ENCODE results near the gene CTNND2.

Gene CTNND2

GRCh38 chr5:10982626-10983025 lies 921.6 kb downstream of the CTNND2 start:
- H3K79me2 ChIP-seq (ENCODE audit: control insufficient read depth, insufficient read depth, low read length, poor library complexity): no peaks in the 10 kb centered on the region
- WGBS (ENCODE audit: extremely low coverage, insufficient coverage, insufficient read length): no CpG with 5 or more reads among the region's 3 CpGs
- H2BK120ac ChIP-seq (ENCODE audit: insufficient read depth, low read length, poor library complexity): no peak overlapping the region
- no peak overlapping the region for H3K14ac ChIP-seq (ENCODE audit: low read length)
- H3K4me2 ChIP-seq (ENCODE audit: low read length): no peak overlapping the region
- no peak overlapping the region for H2BK5ac ChIP-seq (ENCODE audit: low read depth, low read length, poor library complexity)
- no peak overlapping the region for H3K9ac ChIP-seq (ENCODE audit: low read length)
- no peak overlapping the region for H3K27ac ChIP-seq (ENCODE audit: low read depth, low read length)
- no peak overlapping the region for H4K12ac ChIP-seq (ENCODE audit: low read depth, low read length)
- no peak overlapping the region for H2AK5ac ChIP-seq (ENCODE audit: low read length)
- no peaks in the 10 kb centered on the region for H3K9me3 ChIP-seq (ENCODE audit: insufficient read depth, low read depth, low read length)
- no peak overlapping the region for H3K4me3 ChIP-seq (ENCODE audit: low read depth, low read length)
- H4K91ac ChIP-seq (ENCODE audit: low read depth, low read length): no peak overlapping the region
- no peak overlapping the region for H2AFZ ChIP-seq (ENCODE audit: insufficient read depth, low read length, poor library complexity)
- H3K79me1 ChIP-seq (ENCODE audit: low read length): no peaks in the 10 kb centered on the region
- H4K8ac ChIP-seq (ENCODE audit: low read depth, low read length): no peak overlapping the region
- H3K4ac ChIP-seq (ENCODE audit: low read depth, low read length): no peak overlapping the region
- H3K36me3 ChIP-seq (ENCODE audit: control insufficient read depth in 1 of 2, insufficient read depth in 2 of 2, low read length in 2 of 2): no peaks in the 10 kb centered on the region
- no peak overlapping the region for H3K18ac ChIP-seq (ENCODE audit: low read length)
- H3K23ac ChIP-seq (ENCODE audit: low read length): no peak overlapping the region
- H3K27me3 ChIP-seq (ENCODE audit: insufficient read depth, low read length): no peaks in the 10 kb centered on the region
- DNase-seq: no peak
- H2BK12ac ChIP-seq (ENCODE audit: low read length): no peak overlapping the region
- H3K4me1 ChIP-seq (ENCODE audit: control insufficient read depth in 1 of 2, insufficient read depth in 2 of 2, low read length in 2 of 2): no peaks in the 10 kb centered on the region

GRCh38 chr5:10981932-10982331 lies 922.3 kb downstream of the CTNND2 start:
- DNase-seq: no peak
- Histone ChIP-seq H3K79me2 (ENCODE audit: control insufficient read depth, insufficient read depth, low read length, poor library complexity) (no peaks in the 10 kb centered on the region), H3K14ac (ENCODE audit: low read length) (no peak overlapping the region), H4K91ac (ENCODE audit: low read depth, low read length) (no peak overlapping the region), H3K4me3 (ENCODE audit: low read depth, low read length) (no peak overlapping the region), H3K4ac (ENCODE audit: low read depth, low read length) (no peak overlapping the region), H3K27ac (ENCODE audit: low read depth, low read length) (no peak overlapping the region), H3K9ac (ENCODE audit: low read length) (no peak overlapping the region), H2BK5ac (ENCODE audit: low read depth, low read length, poor library complexity) (no peak overlapping the region), H3K18ac (ENCODE audit: low read length) (no peak overlapping the region), H3K36me3 (ENCODE audit: control insufficient read depth in 1 of 2, insufficient read depth in 2 of 2, low read length in 2 of 2) (no peaks in the 10 kb centered on the region), H2BK12ac (ENCODE audit: low read length) (no peak overlapping the region), H3K9me3 (ENCODE audit: insufficient read depth, low read depth, low read length) (no peaks in the 10 kb centered on the region), H4K12ac (ENCODE audit: low read depth, low read length) (no peak overlapping the region), H2AK5ac (ENCODE audit: low read length) (no peak overlapping the region), H3K79me1 (ENCODE audit: low read length) (no peaks in the 10 kb centered on the region), H3K23ac (ENCODE audit: low read length) (no peak overlapping the region), H4K8ac (ENCODE audit: low read depth, low read length) (no peak overlapping the region), H2AFZ (ENCODE audit: insufficient read depth, low read length, poor library complexity) (no peak overlapping the region), H2BK120ac (ENCODE audit: insufficient read depth, low read length, poor library complexity) (no peak overlapping the region), H3K4me2 (ENCODE audit: low read length) (no peak overlapping the region), H3K27me3 (ENCODE audit: insufficient read depth, low read length) (no peaks in the 10 kb centered on the region), H3K4me1 (ENCODE audit: control insufficient read depth in 1 of 2, insufficient read depth in 2 of 2, low read length in 2 of 2) (no peaks in the 10 kb centered on the region)
- WGBS (ENCODE audit: extremely low coverage, insufficient coverage, insufficient read length): no CpG with 5 or more reads among the region's 3 CpGs

DNA sequence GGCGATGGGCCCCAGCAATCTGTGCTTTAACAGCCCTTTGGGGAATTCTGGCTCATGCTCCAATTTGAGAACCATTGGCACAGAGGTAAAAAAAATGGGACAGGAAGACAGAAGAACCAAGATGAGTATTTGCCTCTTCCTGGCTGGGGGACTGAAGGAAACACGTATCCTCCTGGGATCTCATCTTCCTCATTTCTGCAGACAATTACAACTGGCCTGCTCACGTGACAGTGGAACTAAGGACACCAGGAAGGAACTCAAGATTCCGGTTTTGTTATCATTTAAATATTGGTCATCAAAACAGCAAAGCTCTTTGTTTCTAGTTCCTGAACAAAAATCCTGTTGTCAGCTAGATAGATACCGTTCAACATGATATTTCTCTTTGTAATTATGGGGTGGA lies 927.2 kb downstream of the CTNND2 start:
- H3K23ac ChIP-seq (ENCODE audit: low read length): no peak overlapping the region
- H2BK120ac ChIP-seq (ENCODE audit: insufficient read depth, low read length, poor library complexity): no peak overlapping the region
- WGBS (ENCODE audit: extremely low coverage, insufficient coverage, insufficient read length): no CpG with 5 or more reads among the region's 5 CpGs
- no peak overlapping the region for H3K9ac ChIP-seq (ENCODE audit: low read length)
- no peak overlapping the region for H3K4me2 ChIP-seq (ENCODE audit: low read length)
- no peak overlapping the region for H3K18ac ChIP-seq (ENCODE audit: low read length)
- H2BK5ac ChIP-seq (ENCODE audit: low read depth, low read length, poor library complexity): no peak overlapping the region
- H3K27me3 ChIP-seq (ENCODE audit: insufficient read depth, low read length): no peaks in the 10 kb centered on the region
- no peak overlapping the region for H2AK5ac ChIP-seq (ENCODE audit: low read length)
- H3K9me3 ChIP-seq (ENCODE audit: insufficient read depth, low read depth, low read length): no peaks in the 10 kb centered on the region
- no peaks in the 10 kb centered on the region for H3K79me2 ChIP-seq (ENCODE audit: control insufficient read depth, insufficient read depth, low read length, poor library complexity)
- H3K27ac ChIP-seq (ENCODE audit: low read depth, low read length): no peak overlapping the region
- no peak overlapping the region for H3K14ac ChIP-seq (ENCODE audit: low read length)
- no peak overlapping the region for H4K12ac ChIP-seq (ENCODE audit: low read depth, low read length)
- no peak for DNase-seq
- H2AFZ ChIP-seq (ENCODE audit: insufficient read depth, low read length, poor library complexity): no peak overlapping the region
- H4K91ac ChIP-seq (ENCODE audit: low read depth, low read length): no peak overlapping the region
- H3K4ac ChIP-seq (ENCODE audit: low read depth, low read length): no peak overlapping the region
- H3K4me1 ChIP-seq (ENCODE audit: control insufficient read depth in 1 of 2, insufficient read depth in 2 of 2, low read length in 2 of 2): no peaks in the 10 kb centered on the region
- H3K79me1 ChIP-seq (ENCODE audit: low read length): no peaks in the 10 kb centered on the region
- no peak overlapping the region for H4K8ac ChIP-seq (ENCODE audit: low read depth, low read length)
- H2BK12ac ChIP-seq (ENCODE audit: low read length): no peak overlapping the region
- no peak overlapping the region for H3K4me3 ChIP-seq (ENCODE audit: low read depth, low read length)
- no peaks in the 10 kb centered on the region for H3K36me3 ChIP-seq (ENCODE audit: control insufficient read depth in 1 of 2, insufficient read depth in 2 of 2, low read length in 2 of 2)

DNA sequence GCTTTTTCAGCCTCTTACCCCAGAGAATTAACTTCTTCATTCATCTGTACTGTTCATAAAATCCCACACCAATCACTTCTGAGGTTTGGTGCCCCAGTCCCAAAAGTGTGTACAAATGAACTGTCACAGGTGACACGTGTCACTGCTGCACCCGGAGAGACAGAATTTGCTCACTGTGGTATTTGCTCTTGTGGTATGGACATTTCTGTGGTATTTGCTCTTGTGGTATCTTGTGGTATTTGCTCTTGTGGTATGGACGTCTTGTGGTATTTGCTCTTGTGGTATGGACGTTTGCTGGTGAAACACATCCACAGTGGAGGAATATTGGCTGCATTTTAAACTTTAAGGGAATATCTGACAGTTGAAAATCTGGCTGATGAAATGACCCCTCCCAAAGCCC lies 928.3 kb downstream of the CTNND2 start:
- Histone ChIP-seq H2AK5ac (ENCODE audit: low read length) (no peak overlapping the region), H3K79me1 (ENCODE audit: low read length) (no peaks in the 10 kb centered on the region)
- WGBS (ENCODE audit: extremely low coverage, insufficient coverage, insufficient read length): no CpG with 5 or more reads among the region's 4 CpGs

More for the DNA sequence above, 928.3 kb downstream of the CTNND2 start:
- Histone ChIP-seq H3K4me3 (ENCODE audit: low read depth, low read length) (no peak overlapping the region), H2BK12ac (ENCODE audit: low read length) (no peak overlapping the region), H2BK5ac (ENCODE audit: low read depth, low read length, poor library complexity) (no peak overlapping the region), H4K12ac (ENCODE audit: low read depth, low read length) (no peak overlapping the region), H2AFZ (ENCODE audit: insufficient read depth, low read length, poor library complexity) (no peak overlapping the region), H3K14ac (ENCODE audit: low read length) (no peak overlapping the region), H3K18ac (ENCODE audit: low read length) (no peak overlapping the region), H3K4me2 (ENCODE audit: low read length) (no peak overlapping the region), H2BK120ac (ENCODE audit: insufficient read depth, low read length, poor library complexity) (no peak overlapping the region), H3K4ac (ENCODE audit: low read depth, low read length) (no peak overlapping the region), H3K23ac (ENCODE audit: low read length) (no peak overlapping the region), H4K8ac (ENCODE audit: low read depth, low read length) (no peak overlapping the region), H3K36me3 (ENCODE audit: control insufficient read depth in 1 of 2, insufficient read depth in 2 of 2, low read length in 2 of 2) (no peaks in the 10 kb centered on the region), H3K9ac (ENCODE audit: low read length) (no peak overlapping the region), H3K27me3 (ENCODE audit: insufficient read depth, low read length) (no peaks in the 10 kb centered on the region), H3K9me3 (ENCODE audit: insufficient read depth, low read depth, low read length) (no peaks in the 10 kb centered on the region), H3K4me1 (ENCODE audit: control insufficient read depth in 1 of 2, insufficient read depth in 2 of 2, low read length in 2 of 2) (no peaks in the 10 kb centered on the region), H4K91ac (ENCODE audit: low read depth, low read length) (no peak overlapping the region), H3K79me2 (ENCODE audit: control insufficient read depth, insufficient read depth, low read length, poor library complexity) (no peaks in the 10 kb centered on the region), H3K27ac (ENCODE audit: low read depth, low read length) (no peak overlapping the region)
- no peak for DNase-seq
